SU-DHL-6 (cell line): Measurements from ENCODE around the gene MATN1.

Experiments used
- H2AFZ ChIP-seq: fragments of 200-600 bp; sonication (generic); 2 replicates; pipeline ENCODE4 v1.6.1; 2014; ENCODE audit warnings: low read depth, mild to moderate bottlenecking, moderate library complexity, mixed read lengths, antibody characterized with exemption, low read length; ENCODE audit not compliant: severe bottlenecking
- H3F3A ChIP-seq: fragments of 200-600 bp; shearing (Covaris generic); 2 replicates; pipeline ENCODE4 v1.6.0; 2016; ENCODE audit warnings: antibody characterized with exemption, mild to moderate bottlenecking; ENCODE audit not compliant: insufficient read depth
- H3K27ac ChIP-seq: fragments of 200-600 bp; sonication (generic); 2 replicates; pipeline ENCODE4 v1.5.1; 2016; ENCODE audit warnings: low read depth, mild to moderate bottlenecking, low read length, moderate library complexity, mixed read lengths
- H3K27me3 ChIP-seq: fragments of 200-600 bp; sonication (generic), shearing (Covaris generic); 2 replicates; pipeline ENCODE4 v1.6.0; 2014; ENCODE audit warnings: mild to moderate bottlenecking, low read length
- H3K36me3 ChIP-seq: fragments of 200-600 bp; sonication (generic); 2 replicates; pipeline ENCODE4 v1.6.1; 2014; ENCODE audit warnings: mild to moderate bottlenecking, low read length, mixed read lengths
- H3K4me2 ChIP-seq: fragments of 300-600, 200-600 bp; shearing (Covaris generic), sonication (generic); 2 replicates; pipeline ENCODE4 v1.6.0; 2014; ENCODE audit warnings: low read length, low read depth, mild to moderate bottlenecking; ENCODE audit not compliant: poor library complexity, severe bottlenecking
- H3K4me3 ChIP-seq: fragments of 200-600 bp; sonication (generic); 2 replicates; pipeline ENCODE4 v1.5.1; 2014; ENCODE audit warnings: antibody characterized with exemption, low read length, mild to moderate bottlenecking, mixed read lengths; ENCODE audit not compliant: insufficient read depth, poor library complexity, severe bottlenecking
- H3K79me2 ChIP-seq: fragments of 200-600 bp; sonication (generic); 2 replicates; pipeline ENCODE4 v1.6.1; 2014; ENCODE audit warnings: mild to moderate bottlenecking, low read length, moderate library complexity; ENCODE audit not compliant: insufficient read depth
- H3K9ac ChIP-seq: fragments of 200-600 bp; sonication (generic); 2 replicates; pipeline ENCODE4 v1.7.0; 2014; ENCODE audit warnings: mild to moderate bottlenecking, low read length
- H3K9me2 ChIP-seq: fragments of 200-600 bp; sonication (generic); replicated peaks from 2 replicates; pipeline ENCODE4 v1.6.1; 2014; ENCODE audit warnings: low read length; ENCODE audit not compliant: insufficient read depth
- H3K9me3 ChIP-seq: fragments of 200-600 bp; sonication (generic); 2 replicates; pipeline ENCODE4 v1.6.1; 2014; ENCODE audit warnings: low read length, mixed read lengths; ENCODE audit not compliant: insufficient read depth
- H4K20me1 ChIP-seq: fragments of 200-600 bp; sonication (generic); 2 replicates; pipeline ENCODE4 v1.6.1; 2014; ENCODE audit warnings: low read depth, mild to moderate bottlenecking, antibody characterized with exemption, low read length, moderate library complexity, mixed read lengths
- CTCF ChIP-seq: fragments of 200-600 bp; sonication (generic); IDR thresholded peaks from one replicate; pipeline ENCODE4 v1.5.1; 2017; ENCODE audit warnings: antibody characterized with exemption, mild to moderate bottlenecking, low read length, moderate library complexity; ENCODE audit not compliant: insufficient read depth, poor library complexity, severe bottlenecking
- EZH2phosphoT487 ChIP-seq: fragments of 200-600 bp; sonication (generic), shearing (Covaris generic); conservative IDR thresholded peaks from 2 replicates; pipeline ENCODE4 v1.6.1; 2018; ENCODE audit warnings: mild to moderate bottlenecking, antibody characterized with exemption, low read length, moderate library complexity, mixed read lengths

Gene MATN1

DNA sequence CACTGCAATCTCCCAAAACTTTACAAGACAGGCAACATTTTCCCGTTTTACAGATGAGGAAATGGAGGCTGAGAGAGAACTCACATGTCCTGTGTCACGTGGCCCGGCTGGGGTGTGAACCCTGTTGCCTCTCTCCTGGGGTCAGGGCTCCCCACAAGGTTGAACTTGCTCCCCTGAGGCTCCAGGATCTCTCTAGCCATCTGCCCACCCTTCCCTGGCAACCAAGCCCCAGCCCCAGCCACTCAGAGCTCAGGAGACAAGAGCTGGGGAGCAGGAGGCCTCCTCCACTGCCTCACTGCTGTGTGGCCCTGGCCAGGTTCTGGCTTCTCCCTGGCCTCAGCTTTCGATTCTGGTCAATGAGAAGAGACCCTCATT is 22.4 kb upstream of the MATN1 start:
- Histone ChIP-seq H3K9ac (peak overlapping the region; percentile 58), H3K79me2 (peaks cover 95% of the 10 kb centered on the region), H4K20me1 (peaks cover 29% of the 10 kb centered on the region), H3K36me3 (peaks cover 10% of the 10 kb centered on the region; the same call in 1 of the 2 replicates), H3K9me3 (no peaks in the 10 kb centered on the region), H3K27me3 (no peaks in the 10 kb centered on the region), H2AFZ (no peak overlapping the region), H3K4me2 (peak overlapping the region; percentile 68), H3K27ac (peak overlapping the region; percentile 90), H3K9me2 (no peaks in the 10 kb centered on the region), H3K4me3 (no peak overlapping the region), H3F3A (peaks cover 52% of the 10 kb centered on the region)
- TF ChIP-seq CTCF (no peak), EZH2phosphoT487 (no peak)

DNA sequence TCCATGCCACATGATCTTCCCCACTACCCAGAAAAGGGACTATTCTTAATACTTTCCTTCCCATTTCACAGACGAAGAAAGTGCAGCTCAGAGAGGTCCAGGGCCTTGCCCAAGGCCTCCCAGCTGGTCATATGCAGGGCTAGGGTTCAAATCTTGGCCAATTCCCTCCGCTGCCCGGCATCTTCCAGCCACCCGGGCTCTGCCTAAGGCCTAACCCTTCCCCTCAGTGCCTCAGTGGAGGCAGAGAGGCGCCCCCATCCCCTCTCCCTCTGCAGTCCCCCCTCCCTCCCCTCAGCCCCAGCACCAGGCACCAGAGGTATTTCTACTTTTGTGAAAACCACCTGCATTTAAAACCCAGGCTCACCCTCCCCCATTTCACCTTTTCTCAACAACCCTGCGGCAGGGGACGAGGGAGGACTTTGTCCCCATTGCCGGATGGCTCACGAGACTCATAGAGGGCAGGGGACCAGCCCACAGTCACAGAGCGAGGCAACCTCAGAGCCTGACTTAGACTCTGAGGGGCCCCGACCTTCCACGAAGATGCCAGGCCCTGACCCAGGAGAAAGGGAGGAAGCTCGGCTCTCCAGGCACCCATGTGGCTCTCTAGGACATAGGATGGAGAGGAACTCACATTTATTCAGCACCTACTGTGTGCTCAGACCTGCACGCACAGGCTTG is 21.9 kb upstream of the MATN1 start:
- Histone ChIP-seq H3K9ac (peak overlapping the region; percentile 58), H3K4me2 (peak overlapping the region; percentile 68)

GRCh38 chr1:30744060-30744756 is 20.8 kb upstream of the MATN1 start:
- Histone ChIP-seq H3K4me3 (no peak overlapping the region), H3K9ac (peak overlapping the region; percentile 58), H3K79me2 (peaks cover 91% of the 10 kb centered on the region), H2AFZ (no peak overlapping the region), H3K27me3 (no peaks in the 10 kb centered on the region), H3K36me3 (peaks cover 10% of the 10 kb centered on the region), H3K4me2 (peak overlapping the region; percentile 68), H3K27ac (peak overlapping the region; percentile 90), H3K9me3 (no peaks in the 10 kb centered on the region), H3F3A (peaks cover 36% of the 10 kb centered on the region), H4K20me1 (peaks cover 34% of the 10 kb centered on the region), H3K9me2 (no peaks in the 10 kb centered on the region)
- no peak for TF ChIP-seq CTCF
- TF ChIP-seq EZH2phosphoT487: no peak

More for the DNA sequence above, 21.9 kb upstream of the MATN1 start:
- Histone ChIP-seq H3K4me3 (no peak overlapping the region), H4K20me1 (peaks cover 34% of the 10 kb centered on the region), H3K36me3 (peaks cover 10% of the 10 kb centered on the region), H3K79me2 (peaks cover 95% of the 10 kb centered on the region), H3K9me2 (no peaks in the 10 kb centered on the region), H3K27ac (peak overlapping the region; percentile 90), H3K27me3 (no peaks in the 10 kb centered on the region), H3F3A (peaks cover 47% of the 10 kb centered on the region), H3K9me3 (no peaks in the 10 kb centered on the region), H2AFZ (no peak overlapping the region)
- TF ChIP-seq EZH2phosphoT487 (no peak), CTCF (no peak)
